Thoracic aorta (tissue), 2 donors: ENCODE measurements around the gene KRT28. TPM values are rescaled to one million over a fixed set of nuclear protein-coding genes. Genes with fewer than 3 reads are reported as not detected.

Experiments used
- ATAC-seq: fragments of 150-250 bp; one replicate; pipeline ENCODE4 v1.8.0; 2017; ENCODE audit warnings: low read depth; ENCODE audit not compliant: insufficient number of reproducible peaks, low FRiP score
- DNase-seq: peaks from one replicate; pipeline ENCODE4 v3.0.0-alpha.2; 2020; ENCODE audit warnings: low spot score
- H3K27ac ChIP-seq, 2 donors: fragments of 200-600 bp; sonication (generic); 1 replicate in 1 of 2; 2 replicates in 1 of 2; pipeline ENCODE4 v1.5.1; 2016; ENCODE audit warnings: mild to moderate bottlenecking in 2 of 2, moderate library complexity in 2 of 2
- H3K27me3 ChIP-seq: fragments of 200-600 bp; sonication (generic); replicated peaks from 2 replicates; pipeline ENCODE4 v1.6.0; 2016; ENCODE audit warnings: mild to moderate bottlenecking; ENCODE audit not compliant: insufficient read depth
- H3K36me3 ChIP-seq: fragments of 200-600 bp; sonication (generic); one replicate; pipeline ENCODE4 v1.5.1; 2016
- H3K4me1 ChIP-seq, 2 donors: fragments of 200-600 bp; sonication (generic); 1 replicate in 1 of 2; 2 replicates in 1 of 2; pipeline versions ENCODE4 v1.5.1 to v1.6.0; 2016; ENCODE audit warnings: low read depth in 2 of 2, mild to moderate bottlenecking in 1 of 2; ENCODE audit not compliant: control insufficient read depth in 1 of 2
- H3K4me3 ChIP-seq: fragments of 200-600 bp; sonication (generic); 2 replicates; pipeline ENCODE4 v1.5.1; 2016; ENCODE audit warnings: mild to moderate bottlenecking
- H3K9me3 ChIP-seq: fragments of 200-600 bp; sonication (generic); 2 replicates; pipeline ENCODE4 v1.5.1; 2016
- CTCF ChIP-seq: fragments of 200-600 bp; sonication (generic); IDR thresholded peaks from one replicate; pipeline ENCODE4 v1.5.1; 2019; ENCODE audit warnings: antibody characterized with exemption
- total RNA-seq, 2 donors: library from RNA; depleted of rRNA; stranded (reverse); fragments of >200 nt; gene quantifications; one replicate each; pipeline versions ENCODE4 v1.1.0 to v1.2.3, GENCODE V29; 2016

KRT28 gene
- total RNA-seq, 2 donors from 2014 or later: not detected

- DNase-seq (no peak), ATAC-seq (no peak)
- Histone ChIP-seq H3K27me3 (no peaks in the 10 kb centered on the region), H3K4me3 (no peak overlapping the region), H3K27ac (no peak overlapping the region), H3K4me1 (no peaks in the 10 kb centered on the region), H3K9me3 (no peaks in the 10 kb centered on the region), H3K36me3 (no peaks in the 10 kb centered on the region)
- TF ChIP-seq CTCF: no peak
These were observed 41.5 kb upstream of the KRT28 start for GRCh38 chr17:40841246-40841645.

DNA sequence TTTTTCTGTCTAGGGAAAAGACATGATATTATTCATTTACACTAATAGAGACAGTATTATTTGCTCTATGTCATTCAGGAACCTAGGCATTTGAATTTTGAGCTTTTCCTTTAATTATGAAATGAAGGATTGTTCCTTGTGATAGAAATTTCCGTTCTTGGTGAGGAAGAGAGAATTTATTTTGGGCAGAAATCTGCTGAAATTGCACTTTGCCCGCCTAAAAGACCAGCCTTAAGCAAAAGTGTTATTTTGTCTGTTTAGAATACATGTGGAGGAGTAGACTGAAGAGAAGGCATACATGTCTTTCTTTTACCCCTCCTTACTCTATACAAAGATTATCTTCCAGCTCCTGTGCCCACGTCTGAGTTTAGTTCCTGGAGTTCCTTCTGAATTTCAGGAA is 39.4 kb upstream of the KRT28 start:
- TF ChIP-seq CTCF: no peak
- H3K4me3 ChIP-seq: no peak overlapping the region
- no peaks in the 10 kb centered on the region for H3K27me3 ChIP-seq

GRCh38 chr17:40836020-40836419 is 36.3 kb upstream of the KRT28 start:
- no peaks in the 10 kb centered on the region for H3K36me3 ChIP-seq
- no peak overlapping the region for H3K27ac ChIP-seq
- H3K4me3 ChIP-seq: no peak overlapping the region
- no peak for ATAC-seq
- H3K4me1 ChIP-seq: peaks cover 6 to 26% of the 10 kb centered on the region in 2 donors
- TF ChIP-seq CTCF: no peak
- no peak for DNase-seq
- H3K9me3 ChIP-seq: no peaks in the 10 kb centered on the region
- H3K27me3 ChIP-seq: no peaks in the 10 kb centered on the region

More for the DNA sequence above, 39.4 kb upstream of the KRT28 start:
- Histone ChIP-seq H3K36me3 (no peaks in the 10 kb centered on the region), H3K27ac (no peak overlapping the region), H3K9me3 (no peaks in the 10 kb centered on the region), H3K4me1 (no peaks in the 10 kb centered on the region)
- DNase-seq: no peak
- no peak for ATAC-seq

GRCh38 chr17:40833882-40834281 is 34.1 kb upstream of the KRT28 start:
- Histone ChIP-seq H3K4me3 (no peak overlapping the region), H3K4me1 (peaks cover 15 to 43% of the 10 kb centered on the region in 2 donors), H3K36me3 (no peaks in the 10 kb centered on the region), H3K27me3 (no peaks in the 10 kb centered on the region), H3K9me3 (no peaks in the 10 kb centered on the region), H3K27ac (peak overlapping the region in 1 of 2 donors; percentile 29)
- no peak for TF ChIP-seq CTCF
- DNase-seq (no peak), ATAC-seq (no peak)

- no peak for TF ChIP-seq CTCF
- DNase-seq: no peak
- Histone ChIP-seq H3K4me1 (peaks cover 18 to 50% of the 10 kb centered on the region in 2 donors), H3K36me3 (no peaks in the 10 kb centered on the region), H3K4me3 (no peak overlapping the region), H3K27me3 (no peaks in the 10 kb centered on the region), H3K27ac (peak overlapping the region; percentile 33 to 48), H3K9me3 (no peaks in the 10 kb centered on the region)
- no peak for ATAC-seq
These were observed 33.1 kb upstream of the KRT28 start for GRCh38 chr17:40832840-40833239.
